GM19452 (cell line): ENCODE results near the gene ASCL1.

Experiments used
- ATAC-seq: cut with Tn5 transposase; IDR thresholded peaks from one replicate; pipeline ENCODE4 v1.9.1; 2021; ENCODE audit not compliant: unreplicated experiment

Gene ASCL1

GRCh38 chr12:102950950-102951619 lies 6.4 kb upstream of the ASCL1 start:
- ATAC-seq: no peak

DNA sequence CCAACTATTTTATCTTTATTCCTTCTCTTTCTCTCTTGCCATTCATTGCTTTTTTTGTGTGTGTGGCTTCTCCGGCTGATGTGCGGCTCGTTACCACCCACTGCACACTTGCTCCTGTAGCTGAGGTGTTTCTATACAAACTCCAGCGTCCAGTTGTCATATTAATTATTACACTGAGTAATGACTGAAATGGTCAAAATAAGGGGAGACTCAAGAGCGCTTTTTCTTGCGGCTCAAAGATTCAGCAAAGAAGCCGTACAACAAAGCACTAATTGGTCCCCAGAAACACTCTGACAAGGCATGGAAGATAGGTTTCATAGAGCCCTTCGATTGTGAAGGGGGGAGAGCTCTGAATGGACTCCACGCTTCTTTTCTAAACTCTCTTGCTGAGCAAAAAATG lies 5.6 kb upstream of the ASCL1 start:
- no peak for ATAC-seq

- no peak for ATAC-seq
These were observed 4.3 kb upstream of the ASCL1 start for GRCh38 chr12:102953221-102953620.

DNA sequence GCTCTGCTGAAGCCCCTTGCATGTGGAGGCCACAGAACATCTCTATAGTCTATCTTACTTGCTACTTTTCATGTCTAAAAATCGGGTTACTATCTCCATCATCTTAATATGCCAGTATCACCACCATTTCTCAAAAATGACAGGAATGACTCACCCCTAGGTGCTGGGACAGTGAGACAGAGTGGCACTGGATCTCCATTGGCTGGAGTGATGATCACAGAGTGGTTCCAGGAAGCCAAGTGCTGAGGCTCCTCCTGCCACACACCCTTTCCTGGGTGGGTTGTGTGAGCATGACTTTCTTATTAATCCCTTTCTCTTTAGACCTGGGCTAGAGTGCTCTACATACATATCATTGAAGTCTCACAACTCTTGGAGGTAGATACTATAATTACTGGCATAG lies 3.3 kb upstream of the ASCL1 start:
- ATAC-seq: no peak

- ATAC-seq: no peak
These were observed 1.3 kb upstream of the ASCL1 start for GRCh38 chr12:102955926-102956737.

- no peak for ATAC-seq
These were observed 641 bp upstream of the ASCL1 start for GRCh38 chr12:102956738-102957327.

GRCh38 chr12:102958073-102958829 lies 777 bp downstream of the ASCL1 start:
- ATAC-seq: peak; percentile 57

GRCh38 chr12:102958830-102959176 lies 1.3 kb downstream of the ASCL1 start:
- ATAC-seq: no peak

DNA sequence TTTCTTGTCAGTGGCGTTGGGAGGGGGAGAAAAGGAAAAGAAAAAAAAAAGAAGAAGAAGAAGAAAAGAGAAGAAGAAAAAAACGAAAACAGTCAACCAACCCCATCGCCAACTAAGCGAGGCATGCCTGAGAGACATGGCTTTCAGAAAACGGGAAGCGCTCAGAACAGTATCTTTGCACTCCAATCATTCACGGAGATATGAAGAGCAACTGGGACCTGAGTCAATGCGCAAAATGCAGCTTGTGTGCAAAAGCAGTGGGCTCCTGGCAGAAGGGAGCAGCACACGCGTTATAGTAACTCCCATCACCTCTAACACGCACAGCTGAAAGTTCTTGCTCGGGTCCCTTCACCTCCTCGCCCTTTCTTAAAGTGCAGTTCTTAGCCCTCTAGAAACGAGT lies 1.9 kb downstream of the ASCL1 start:
- no peak for ATAC-seq

GRCh38 chr12:102960766-102961465 lies 3.4 kb downstream of the ASCL1 start:
- no peak for ATAC-seq

- ATAC-seq: no peak
These were observed 4.0 kb downstream of the ASCL1 start for GRCh38 chr12:102961466-102961855.

DNA sequence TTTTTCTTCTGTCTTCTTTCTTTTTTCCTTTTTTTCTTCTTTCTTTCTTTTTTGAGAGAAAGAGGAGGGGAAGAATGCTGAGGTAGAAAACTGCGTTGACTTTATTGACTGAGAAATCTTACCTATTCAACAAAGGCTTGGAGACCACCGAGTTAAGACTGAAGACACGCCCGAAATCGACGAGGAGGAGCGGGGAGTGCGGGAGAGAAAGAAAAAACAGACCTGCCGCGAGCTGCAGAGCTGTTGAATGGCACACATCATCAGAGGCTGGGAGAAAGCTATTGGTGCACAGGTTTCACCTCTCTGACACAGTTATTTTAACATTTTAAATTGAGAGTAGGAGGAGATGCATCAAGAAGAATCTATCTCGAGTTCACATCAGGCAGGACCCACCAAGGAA lies 5.1 kb downstream of the ASCL1 start:
- no peak for ATAC-seq

GRCh38 chr12:102962986-102963385 lies 5.5 kb downstream of the ASCL1 start:
- no peak for ATAC-seq

DNA sequence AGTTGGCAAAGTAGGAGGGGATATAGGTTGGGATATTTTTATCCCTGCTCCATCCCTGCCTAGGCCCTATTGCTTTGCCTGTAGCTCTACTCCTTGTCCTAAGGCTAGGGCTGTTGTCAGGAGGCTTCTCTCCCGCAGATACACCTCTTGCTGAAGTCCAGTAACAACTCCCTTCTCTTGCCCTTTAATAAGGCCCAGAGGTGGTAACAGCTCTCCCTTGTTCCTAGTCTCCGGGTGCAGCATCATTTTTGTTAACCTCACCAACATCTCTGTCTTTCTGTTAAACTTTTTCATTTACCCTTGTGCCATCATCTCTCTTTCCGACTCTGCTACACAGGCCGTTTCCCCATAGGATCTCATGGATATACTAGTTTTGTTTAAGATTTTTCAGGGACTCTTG lies 6.3 kb downstream of the ASCL1 start:
- no peak for ATAC-seq

DNA sequence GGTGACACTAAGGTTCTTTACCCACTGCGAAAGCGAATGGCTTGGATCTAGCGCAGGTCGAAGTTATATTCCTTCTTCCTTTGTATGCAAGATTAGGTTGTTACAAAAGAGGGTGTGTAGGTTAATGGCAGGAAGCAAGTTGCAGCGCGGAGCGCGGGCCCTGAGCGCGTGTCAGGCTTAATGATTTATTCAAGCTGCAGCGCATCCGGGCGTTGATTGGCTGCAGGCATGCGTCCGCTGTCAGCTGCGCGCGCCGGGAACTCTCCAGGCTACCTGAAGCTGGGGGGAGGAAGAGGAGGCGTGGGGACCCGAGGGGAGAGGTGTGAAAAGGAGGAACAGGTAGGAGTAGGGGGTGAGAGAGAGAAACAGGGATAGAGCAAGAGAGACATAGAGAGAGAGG lies 7.4 kb downstream of the ASCL1 start:
- no peak for ATAC-seq

GRCh38 chr12:102965281-102966155 lies 8.0 kb downstream of the ASCL1 start:
- no peak for ATAC-seq

- ATAC-seq: no peak
These were observed 8.9 kb downstream of the ASCL1 start for GRCh38 chr12:102966200-102966863.

DNA sequence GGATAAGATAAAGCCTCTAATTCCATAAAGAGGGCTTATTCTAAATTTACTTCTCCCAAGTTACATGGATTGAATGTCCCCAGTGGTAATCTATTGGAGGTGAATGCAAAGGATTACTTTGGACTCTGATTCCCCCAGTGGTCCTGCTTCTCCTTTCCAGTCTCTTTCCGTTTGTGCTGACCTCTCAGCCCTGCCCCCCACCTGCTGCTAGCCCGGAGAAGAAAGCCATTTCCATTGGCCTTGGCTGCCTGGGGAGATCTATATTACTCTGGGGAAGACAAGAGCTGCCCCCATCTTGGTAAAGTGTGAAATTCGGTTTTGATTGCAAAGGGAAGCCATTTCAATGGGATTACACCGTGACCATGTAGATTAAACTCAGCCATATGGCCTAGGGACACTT lies 13.3 kb downstream of the ASCL1 start:
- ATAC-seq: no peak

DNA sequence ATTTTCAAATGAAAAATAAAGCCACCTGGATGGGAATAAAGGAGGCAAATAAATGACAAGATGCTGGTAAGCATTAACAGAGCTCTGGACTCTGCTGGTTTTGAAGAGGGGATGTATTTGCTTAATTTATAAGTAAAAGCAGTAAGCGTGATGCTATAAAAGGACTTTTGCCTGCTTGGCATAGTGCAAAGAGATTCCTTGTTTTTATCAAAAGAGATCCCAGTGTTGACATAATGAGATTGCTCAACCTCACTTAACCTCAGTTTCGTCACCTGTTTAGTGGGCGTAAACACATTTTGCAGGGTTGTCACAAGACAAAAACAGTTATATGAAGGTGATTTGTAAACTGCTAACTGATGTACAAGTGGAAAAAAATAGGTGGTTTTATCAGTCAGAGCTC lies 13.8 kb downstream of the ASCL1 start:
- ATAC-seq: no peak

DNA sequence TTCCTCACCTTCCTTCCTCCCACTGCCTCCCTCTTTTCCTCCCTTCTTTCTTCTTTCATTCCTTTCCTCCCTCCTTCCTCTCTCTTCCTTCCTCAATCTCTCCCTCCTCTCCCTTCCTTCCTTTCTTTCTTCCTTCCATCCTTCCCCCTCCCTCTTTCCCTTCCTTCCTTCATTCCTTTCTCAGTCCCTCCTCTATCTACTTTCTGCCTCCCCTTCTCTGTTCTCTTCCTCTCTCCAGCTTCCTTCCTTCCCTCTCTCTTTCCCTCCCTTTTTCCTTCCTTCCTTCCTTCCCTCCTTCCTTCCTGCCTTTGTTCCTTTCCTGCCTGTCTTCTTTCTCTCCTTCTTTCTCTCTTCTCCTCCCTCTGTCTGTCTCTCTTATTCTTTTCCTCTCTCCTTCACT lies 16.1 kb downstream of the ASCL1 start:
- no peak for ATAC-seq
